Chondrocyte (in vitro differentiated cells): ENCODE results near the gene PTPRN2. TPM values are rescaled to one million over a fixed set of nuclear protein-coding genes. Genes with fewer than 3 reads are reported as not detected.
A peak's percentile ranks its signal among the peaks of the same experiment; 100 is the strongest.

Source experiments
- DNase-seq: peaks from one replicate; pipeline ENCODE4 v3.0.0; 2021; ENCODE audit warnings: mixed read lengths, low spot score
- H3K27ac Mint-ChIP-seq: one replicate; pipeline ENCODE4 v1.8.0; 2021; ENCODE audit warnings: mild to moderate bottlenecking, moderate library complexity, mixed read lengths; ENCODE audit not compliant: unreplicated experiment
- H3K27me3 Mint-ChIP-seq: 2 replicates; pipeline ENCODE4 v1.8.0; 2021; ENCODE audit warnings: low read depth, mixed read lengths
- H3K36me3 Mint-ChIP-seq: 2 replicates; pipeline ENCODE4 v1.8.0; 2021; ENCODE audit warnings: low read depth, mixed read lengths
- H3K4me1 Mint-ChIP-seq: 2 replicates; pipeline ENCODE4 v1.8.0; 2021; ENCODE audit warnings: low read depth, mild to moderate bottlenecking, mixed read lengths
- H3K4me3 Mint-ChIP-seq: one replicate; pipeline ENCODE4 v1.8.0; 2021; ENCODE audit warnings: mild to moderate bottlenecking, moderate library complexity, mixed read lengths; ENCODE audit not compliant: unreplicated experiment
- H3K9me3 Mint-ChIP-seq: 2 replicates; pipeline ENCODE4 v1.8.0; 2021; ENCODE audit warnings: low read depth, mixed read lengths
- total RNA-seq: library from RNA; stranded (reverse); gene quantifications from 3 replicates; pipeline ENCODE4 v1.2.1, GENCODE V29; 2021
- TF ChIP-seq, protein P1 (sequence below): fragments of 200-600 bp; sonication (generic); IDR thresholded peaks from 2 replicates; pipeline ENCODE4 v1.5.0; 2021; ENCODE audit warnings: antibody characterized with exemption, mild to moderate bottlenecking, moderate library complexity

Gene PTPRN2
- total RNA-seq, 1 donor from 2014 or later, result 0.30 TPM

DNA sequence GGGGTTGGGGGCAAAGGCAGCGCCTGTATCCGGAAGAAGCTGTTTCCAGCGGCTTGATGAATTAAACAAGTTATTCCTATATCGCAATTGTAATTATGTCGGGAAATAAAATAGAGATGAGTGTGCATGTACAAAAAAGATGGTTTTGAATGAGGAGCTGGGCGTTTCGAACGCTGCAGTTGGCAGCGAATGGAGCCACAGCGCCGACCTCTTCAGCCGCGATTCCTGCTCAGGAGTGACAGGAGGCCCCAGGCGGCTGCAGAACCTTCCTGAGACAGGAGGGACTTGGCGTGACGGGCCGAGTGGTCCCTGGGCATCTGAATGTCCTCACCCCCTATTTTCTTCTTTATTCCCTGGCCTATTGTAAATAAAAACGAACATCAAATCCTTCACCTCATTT, 1065.9 kb downstream of the PTPRN2 start:
- H3K4me1 Mint-ChIP-seq, result no peaks in the 10 kb centered on the region
- DNase-seq, result peak; percentile 63
- TF ChIP-seq, protein P1, sequence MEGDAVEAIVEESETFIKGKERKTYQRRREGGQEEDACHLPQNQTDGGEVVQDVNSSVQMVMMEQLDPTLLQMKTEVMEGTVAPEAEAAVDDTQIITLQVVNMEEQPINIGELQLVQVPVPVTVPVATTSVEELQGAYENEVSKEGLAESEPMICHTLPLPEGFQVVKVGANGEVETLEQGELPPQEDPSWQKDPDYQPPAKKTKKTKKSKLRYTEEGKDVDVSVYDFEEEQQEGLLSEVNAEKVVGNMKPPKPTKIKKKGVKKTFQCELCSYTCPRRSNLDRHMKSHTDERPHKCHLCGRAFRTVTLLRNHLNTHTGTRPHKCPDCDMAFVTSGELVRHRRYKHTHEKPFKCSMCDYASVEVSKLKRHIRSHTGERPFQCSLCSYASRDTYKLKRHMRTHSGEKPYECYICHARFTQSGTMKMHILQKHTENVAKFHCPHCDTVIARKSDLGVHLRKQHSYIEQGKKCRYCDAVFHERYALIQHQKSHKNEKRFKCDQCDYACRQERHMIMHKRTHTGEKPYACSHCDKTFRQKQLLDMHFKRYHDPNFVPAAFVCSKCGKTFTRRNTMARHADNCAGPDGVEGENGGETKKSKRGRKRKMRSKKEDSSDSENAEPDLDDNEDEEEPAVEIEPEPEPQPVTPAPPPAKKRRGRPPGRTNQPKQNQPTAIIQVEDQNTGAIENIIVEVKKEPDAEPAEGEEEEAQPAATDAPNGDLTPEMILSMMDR, result no peak
- peaks cover 24% of the 10 kb centered on the region for H3K27me3 Mint-ChIP-seq
- H3K27ac Mint-ChIP-seq, result no peak overlapping the region
- H3K36me3 Mint-ChIP-seq, result no peaks in the 10 kb centered on the region
- no peaks in the 10 kb centered on the region for H3K9me3 Mint-ChIP-seq
- H3K4me3 Mint-ChIP-seq, result no peak overlapping the region

DNA sequence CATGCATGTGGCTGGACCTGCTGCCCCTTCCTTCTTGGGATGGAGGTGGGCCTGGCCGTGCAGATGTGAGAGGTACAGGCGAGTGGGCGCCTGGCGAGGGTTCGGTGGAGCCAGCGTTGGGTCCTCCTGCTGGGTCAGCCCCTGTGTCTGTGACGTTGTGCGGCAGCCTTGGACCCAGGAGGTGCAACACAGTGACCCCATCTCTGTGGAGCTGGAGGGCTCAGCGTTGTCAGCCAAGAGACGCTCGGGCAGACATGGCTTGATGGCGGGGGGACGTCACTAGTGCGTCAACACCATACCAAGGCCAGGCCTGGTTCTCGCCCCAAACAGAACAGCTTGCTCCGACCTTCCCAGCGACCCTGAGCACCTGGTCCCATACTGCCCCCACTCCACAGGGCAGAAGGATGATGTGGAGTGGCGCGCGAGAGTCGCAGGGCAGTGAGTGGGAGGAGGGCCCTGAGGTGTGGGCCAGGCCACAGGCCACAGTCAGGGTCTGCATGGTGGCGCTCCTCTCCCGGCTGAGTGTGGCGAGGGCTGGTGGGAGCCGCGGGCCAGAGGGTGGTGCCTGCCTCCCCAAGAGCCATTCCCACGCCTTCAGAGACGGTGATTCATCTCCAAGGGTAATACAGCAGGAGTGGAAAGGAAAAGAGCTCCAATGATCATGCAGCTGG, 1066.4 kb downstream of the PTPRN2 start:
- no peak overlapping the region for H3K4me3 Mint-ChIP-seq
- no peak overlapping the region for H3K27ac Mint-ChIP-seq
- DNase-seq, result peak; percentile 87
- H3K27me3 Mint-ChIP-seq, result peaks cover 27% of the 10 kb centered on the region
- TF ChIP-seq, protein P1, result no peak
- H3K9me3 Mint-ChIP-seq, result no peaks in the 10 kb centered on the region
- no peaks in the 10 kb centered on the region for H3K36me3 Mint-ChIP-seq
- H3K4me1 Mint-ChIP-seq, result no peaks in the 10 kb centered on the region

DNA sequence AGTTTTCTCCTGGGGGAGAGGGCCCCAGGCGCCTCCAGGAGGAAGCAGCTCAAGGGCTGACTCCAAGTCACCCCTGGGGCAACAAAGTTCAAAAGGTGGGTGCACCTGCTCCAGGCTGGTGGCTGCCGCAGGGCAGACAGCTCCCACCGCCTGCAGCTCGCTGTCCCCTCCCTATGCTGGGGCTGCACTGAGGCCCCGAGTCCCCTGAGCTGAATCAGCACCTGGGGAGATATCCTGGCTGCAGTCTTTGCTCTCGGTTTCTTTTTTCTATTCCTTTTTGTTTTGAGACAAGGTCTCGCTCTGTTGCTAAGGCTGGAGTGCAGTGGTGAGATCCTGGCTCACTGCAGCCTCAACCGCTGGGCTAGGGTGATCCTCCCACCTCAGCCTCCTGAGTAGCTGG, 1067.4 kb downstream of the PTPRN2 start:
- no peaks in the 10 kb centered on the region for H3K4me1 Mint-ChIP-seq
- H3K4me3 Mint-ChIP-seq, result no peak overlapping the region
- peak; percentile 41 for DNase-seq
- H3K36me3 Mint-ChIP-seq, result no peaks in the 10 kb centered on the region
- TF ChIP-seq, protein P1, result no peak
- H3K27ac Mint-ChIP-seq, result no peak overlapping the region
- peaks cover 20% of the 10 kb centered on the region for H3K27me3 Mint-ChIP-seq
- H3K9me3 Mint-ChIP-seq, result no peaks in the 10 kb centered on the region

DNA sequence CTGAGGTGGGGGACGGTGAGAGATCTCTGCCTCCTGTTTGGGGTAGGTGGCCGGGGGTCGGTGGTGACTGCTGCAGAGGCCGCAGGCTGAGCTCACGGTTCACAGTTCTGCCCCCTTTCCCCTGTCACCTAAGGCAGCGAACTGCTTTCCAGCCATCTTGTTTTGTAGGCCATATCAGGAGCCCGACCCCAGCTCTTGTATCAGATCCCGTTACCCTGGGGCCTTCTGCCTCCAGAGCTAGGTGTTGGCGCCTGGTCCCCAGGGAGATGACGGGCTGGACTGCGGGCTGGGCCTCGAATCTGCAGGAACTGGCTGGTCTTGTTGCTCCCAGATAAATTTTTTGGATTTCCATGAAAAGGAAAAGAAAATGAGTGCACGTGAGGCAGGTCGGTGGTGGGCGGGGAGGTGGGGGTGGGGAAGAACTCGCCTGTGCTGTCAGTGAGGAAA, 1067.8 kb downstream of the PTPRN2 start:
- Mint-ChIP-seq H3K27ac (no peak overlapping the region), H3K4me1 (no peaks in the 10 kb centered on the region)
- DNase-seq, result peak; percentile 59

DNA sequence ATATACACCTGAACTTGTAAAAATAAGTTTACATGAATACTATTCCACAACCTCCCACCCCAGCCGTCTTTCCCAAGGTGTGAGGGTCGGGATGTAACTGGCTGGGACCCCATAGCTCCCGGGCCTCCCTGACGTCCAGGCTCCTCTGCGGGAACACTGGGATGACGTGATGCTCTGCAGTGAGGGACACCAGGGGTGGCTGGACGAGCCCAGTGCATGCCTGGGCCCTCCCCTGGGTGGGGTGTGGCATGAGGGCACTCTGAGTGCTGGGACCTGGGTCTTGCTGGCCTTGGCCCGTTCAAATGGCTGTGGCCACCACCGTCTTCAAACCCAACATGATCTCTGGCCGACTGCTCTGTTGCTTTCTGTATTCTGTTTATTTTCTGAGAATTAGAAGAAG, 1068.4 kb downstream of the PTPRN2 start:
- TF ChIP-seq, protein P1, result no peak
- H3K4me1 Mint-ChIP-seq, result no peaks in the 10 kb centered on the region
- H3K36me3 Mint-ChIP-seq, result no peaks in the 10 kb centered on the region
- H3K4me3 Mint-ChIP-seq, result no peak overlapping the region
- peak; percentile 68 for DNase-seq
- H3K9me3 Mint-ChIP-seq, result no peaks in the 10 kb centered on the region
- H3K27me3 Mint-ChIP-seq, result peaks cover 14% of the 10 kb centered on the region
- no peak overlapping the region for H3K27ac Mint-ChIP-seq

More for the DNA sequence above, 1067.8 kb downstream of the PTPRN2 start:
- no peaks in the 10 kb centered on the region for H3K36me3 Mint-ChIP-seq
- H3K27me3 Mint-ChIP-seq, result peaks cover 16% of the 10 kb centered on the region
- TF ChIP-seq, protein P1, result no peak
- H3K9me3 Mint-ChIP-seq, result no peaks in the 10 kb centered on the region
- H3K4me3 Mint-ChIP-seq, result no peak overlapping the region
